Heart right ventricle (tissue), 16 donors: ENCODE results near the gene ZDHHC18. TPM values are rescaled to one million over a fixed set of nuclear protein-coding genes. Genes with fewer than 3 reads are reported as not detected.
"Not testable (repeated sequence)": the region's sequence is repeated elsewhere in the genome, so short reads cannot be mapped to it uniquely, and the experiment has no call there.

Experiments
- ATAC-seq, 8 donors: fragments of 200-7000 bp; cut with Tn5 transposase; one replicate each; pipeline ENCODE4 v1.9.1; 2020; ENCODE audit warnings: mild to moderate bottlenecking in 8 of 8, moderate library complexity in 8 of 8, moderate number of reproducible peaks in 1 of 8
- DNase-seq, 2 donors: peaks; one replicate each; pipeline ENCODE4 v3.0.0-alpha.2; 2020
- H3K27ac ChIP-seq, 10 donors: fragments of 200-600 bp; sonication (generic) in 2 of 10; one replicate each; pipeline versions ENCODE4 v1.5.0 to v1.8.0; 2020 to 2022; ENCODE audit warnings: mild to moderate bottlenecking in 3 of 10
- H3K27me3 ChIP-seq, 7 donors: fragments of 200-600 bp; one replicate each; pipeline ENCODE4 v1.8.0; 2021 to 2022; ENCODE audit warnings: mild to moderate bottlenecking in 2 of 7
- H3K36me3 ChIP-seq, 9 donors: fragments of 200-600 bp; sonication (generic) in 1 of 9; one replicate each; pipeline versions ENCODE4 v1.5.0 to v1.8.0; 2020 to 2022; ENCODE audit warnings: mild to moderate bottlenecking in 2 of 9
- H3K4me1 ChIP-seq, 9 donors: fragments of 200-600 bp; sonication (generic) in 1 of 9; one replicate each; pipeline versions ENCODE4 v1.5.0 to v1.8.0; 2020 to 2022; ENCODE audit warnings: mild to moderate bottlenecking in 4 of 9
- H3K4me3 ChIP-seq, 10 donors: fragments of 200-600 bp; sonication (generic) in 2 of 10; one replicate each; pipeline versions ENCODE4 v1.5.0 to v1.8.0; 2020 to 2022; ENCODE audit warnings: mild to moderate bottlenecking in 7 of 10, moderate library complexity in 2 of 10
- H3K9me3 ChIP-seq, 11 donors: fragments of 200-600 bp in 10 of 11; sonication (generic) in 2 of 11; one replicate each; pipeline versions ENCODE4 v1.5.0 to v1.8.0; 2013 to 2022; ENCODE audit warnings: mild to moderate bottlenecking in 2 of 11, control low read depth in 1 of 11, moderate library complexity in 1 of 11
- CTCF ChIP-seq, 9 donors: fragments of 200-600 bp; sonication (generic) in 2 of 9; IDR thresholded peaks; one replicate each; pipeline versions ENCODE4 v1.5.0 to v1.8.0; 2021 to 2022; ENCODE audit warnings: antibody characterized with exemption in 9 of 9, mild to moderate bottlenecking in 5 of 9, moderate library complexity in 1 of 9
- WGBS, 2 donors: extraction: QIAGEN DNeasy Blood & Tissue Kit; methylation state at CpG; one replicate each; pipeline ENCODE4 v1.1.7; 2013; ENCODE audit warnings: inconsistent platforms in 1 of 2; 5-methylcytosine and 5-hydroxymethylcytosine counted together
- intact Hi-C, 10 donors: fragments of 100-400 bp; cut with DNase I; formaldehyde crosslinking; loops; one replicate each; pipeline versions ENCODE4 v1.11.1 to v1.14.2; 2022
- polyA plus RNA-seq, 2 donors: library from polyadenylated mRNA; stranded (reverse); fragments of 200-250 nt; gene quantifications; one replicate each; pipeline ENCODE4 v1.2.3, GENCODE V29; 2013
- total RNA-seq, 10 donors: library from RNA; stranded (reverse); fragmentation: NEBNext Ultra II Directional in 3 of 10; extraction: Animal tissue kit (Norgen Biotek cat#: 25700) in 3 of 10; gene quantifications; one replicate each; pipeline versions ENCODE4 v1.2.1 to v1.2.4, GENCODE V29; 2021 to 2023
- donor health status: Arrhythmogenic right ventricular cardiomyopathy.
- donor health status: ischemic (EF 13 %, LVEDD 7.1; RV severe dilation, severe dysfunction).
- donor health status: healthy with polysubstance abuse.
- donor health status: DM: no; HTN: yes; CAD: no.
- donor health status: DM: no; HTN: no; CAD: no.
- donor health status: ischemic (EF 25% LVEDD 6.9; RV normal size, moderate dysfunction).
- donor health status: ischemic (EF 25% LVEDD 5.7; RV mildly dilated, moderate dysfunction).
- donor health status: healthy.
- donor health status: DM: yes; HTN: yes; CAD: no.
- donor health status: Ischemic cardiomyopathy.
- donor health status: ischemic (EF 35%, LVEDD 5.7; RV mildly dilated, moderate dysfunction).
- donor health status: nonischemic (EF 11% LVEDD 7.7; RV severe dilation, severe dysfunction).
- donor health status: DM: yes; HTN: yes; CAD: no.
- donor health status: PGD.
- donor health status: ischemic (EF 29% LVEDD 5.4; RV normal size, mild dysfunction).
- donor health status: nonischemic (EF 23%, LVEDD 6.1; RV moderate dilation, normal function).

Gene ZDHHC18
- total and polyA plus RNA-seq, 12 donors = 7.4 to 19.1 (median 11.8) TPM

- WGBS, 2 donors = 58 to 59% methylated on average over 8 of the region's 8 CpGs
- intact Hi-C loops = no loop called here
- no peak overlapping the region for H3K4me3 ChIP-seq
- no peak for DNase-seq
- peaks cover 0 to 98% (median 12%) of the 10 kb centered on the region in 9 donors for H3K36me3 ChIP-seq
- H3K27ac ChIP-seq = peak overlapping the region in 1 of 10 donors; percentile 39
- TF ChIP-seq CTCF (IDR thresholded peaks at IDR 0.05) = no peak
- peak in 4 of 8 donors; percentile 21 to 53 (median 26) for ATAC-seq
- H3K9me3 ChIP-seq = no peaks in the 10 kb centered on the region
- peaks cover 0 to 21% (median 0%) of the 10 kb centered on the region in 9 donors for H3K4me1 ChIP-seq
- H3K27me3 ChIP-seq = no peaks in the 10 kb centered on the region
Measured at GRCh38 chr1:26838474-26839338, 12.2 kb downstream of the ZDHHC18 start.

- Histone ChIP-seq H3K9me3 (no peaks in the 10 kb centered on the region), H3K27ac (peak overlapping the region in 1 of 10 donors; percentile 39), H3K36me3 (peaks cover 0 to 98% (median 6%) of the 10 kb centered on the region in 9 donors), H3K27me3 (no peaks in the 10 kb centered on the region), H3K4me1 (peaks cover 0 to 15% (median 0%) of the 10 kb centered on the region in 9 donors), H3K4me3 (no peak overlapping the region)
- ATAC-seq (no peak), DNase-seq (no peak)
- intact Hi-C loops = no loop called here
- WGBS, 2 donors = 92 to 100% methylated on average over 1 of the region's 1 CpG
- no peak for TF ChIP-seq CTCF (IDR thresholded peaks at IDR 0.05)
Measured at GRCh38 chr1:26839339-26839722, 12.8 kb downstream of the ZDHHC18 start.

- DNase-seq (no peak), ATAC-seq (no peak)
- peaks cover 0 to 13% (median 0%) of the 10 kb centered on the region in 9 donors for H3K4me1 ChIP-seq
- no peaks in the 10 kb centered on the region for H3K9me3 ChIP-seq
- no peak overlapping the region for H3K4me3 ChIP-seq
- no peak for TF ChIP-seq CTCF (IDR thresholded peaks at IDR 0.05)
- WGBS, 2 donors = 83 to 94% methylated on average over 6 of the region's 6 CpGs
- H3K36me3 ChIP-seq = peaks cover 0 to 98% (median 3%) of the 10 kb centered on the region in 9 donors
- intact Hi-C loops = no loop called here
- H3K27me3 ChIP-seq = no peaks in the 10 kb centered on the region
- H3K27ac ChIP-seq = peak overlapping the region in 1 of 10 donors; percentile 39
Measured at GRCh38 chr1:26839779-26840178, 13.3 kb downstream of the ZDHHC18 start.

- DNase-seq (no peak), ATAC-seq (no peak)
- intact Hi-C loops = loop anchor here in 1 of 10 donors (5.0 kb wide), 1 partner anchor 38 kb away; no protein-coding TSS in a partner anchor
- Histone ChIP-seq H3K4me3 (no peak overlapping the region), H3K27ac (no peak overlapping the region), H3K9me3 (no peaks in the 10 kb centered on the region), H3K36me3 (peaks cover 0 to 94% (median 15%) of the 10 kb centered on the region in 9 donors), H3K27me3 (no peaks in the 10 kb centered on the region), H3K4me1 (peaks cover 0 to 5% (median 0%) of the 10 kb centered on the region in 9 donors)
- 93 to 94% methylated on average over 13 of the region's 13 CpGs for WGBS, 2 donors
- TF ChIP-seq CTCF (IDR thresholded peaks at IDR 0.05) = no peak
Measured at GRCh38 chr1:26844424-26845196, 18.1 kb downstream of the ZDHHC18 start.

GRCh38 chr1:26847826-26848225, 21.3 kb downstream of the ZDHHC18 start:
- H3K4me3 ChIP-seq, H3K27ac ChIP-seq, ATAC-seq, H3K27me3 ChIP-seq, DNase-seq, H3K4me1 ChIP-seq, H3K9me3 ChIP-seq: not testable (repeated sequence)
- intact Hi-C loops = loop anchor here in 1 of 10 donors (5.0 kb wide), 1 partner anchor 34 kb away; no protein-coding TSS in a partner anchor
- WGBS, 2 donors = 89 to 93% methylated on average over 6 of the region's 6 CpGs
- peaks cover 0 to 94% (median 46%) of the 10 kb centered on the region in 9 donors for H3K36me3 ChIP-seq
